Hindlimb muscle (tissue), 1 donor: ENCODE data around the gene LPO. TPM values are rescaled to one million over a fixed set of nuclear protein-coding genes. Genes with fewer than 3 reads are reported as not detected.

Experiments used
- DNase-seq: peaks from one replicate; pipeline ENCODE4 v3.0.0-alpha.2; 2013
- polyA plus RNA-seq: library from polyadenylated mRNA; unstranded; fragments of 120-200 nt; gene quantifications from one replicate; pipeline ENCODE4 v1.2.1, GENCODE V29; 2013; ENCODE audit not compliant: insufficient read length

LPO gene
- polyA plus RNA-seq: 0.22 TPM

GRCh38 chr17:58238147-58238634, at the start of gene LPO:
Gene LPO, plus strand, starts transcription at chr17:58238584. Its CDS starts 4,396 bp downstream, at chr17:58242980.
- DNase-seq: no peak

GRCh38 chr17:58189436-58190146, 48.8 kb upstream of the LPO start:
- DNase-seq: peak; percentile 26

DNA sequence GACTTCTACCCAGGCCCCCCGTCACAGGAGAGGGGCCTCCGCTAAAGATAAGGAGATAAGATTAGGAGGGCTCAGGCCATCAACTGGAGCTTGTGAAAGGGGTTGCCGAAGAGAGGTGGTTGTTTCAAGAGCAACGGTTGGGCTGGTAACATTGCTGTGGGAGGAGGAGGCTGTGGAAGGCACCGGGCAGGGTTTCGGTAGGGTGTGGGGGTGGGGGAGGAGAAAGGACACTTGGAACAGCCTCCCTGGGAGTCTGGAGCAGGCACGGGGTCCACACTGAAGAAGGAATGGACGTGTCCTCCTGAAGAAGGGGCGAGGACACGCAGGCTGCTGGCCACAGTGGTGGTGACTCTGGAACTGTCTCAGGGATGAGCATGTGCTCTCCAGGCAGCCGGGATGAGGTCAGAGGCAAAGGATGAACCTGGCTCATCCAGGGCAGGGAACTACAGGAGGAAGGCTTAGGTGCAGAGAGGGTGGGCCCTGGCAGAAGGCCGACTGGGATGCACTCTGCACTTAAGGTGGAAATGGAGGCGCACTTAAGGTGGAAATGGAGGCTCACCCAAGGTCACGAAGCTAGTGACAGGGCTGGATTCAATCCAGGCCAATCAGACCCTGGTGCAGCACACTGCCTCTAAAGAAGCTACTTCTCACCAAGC, 47.0 kb upstream of the LPO start:
- no peak for DNase-seq

DNA sequence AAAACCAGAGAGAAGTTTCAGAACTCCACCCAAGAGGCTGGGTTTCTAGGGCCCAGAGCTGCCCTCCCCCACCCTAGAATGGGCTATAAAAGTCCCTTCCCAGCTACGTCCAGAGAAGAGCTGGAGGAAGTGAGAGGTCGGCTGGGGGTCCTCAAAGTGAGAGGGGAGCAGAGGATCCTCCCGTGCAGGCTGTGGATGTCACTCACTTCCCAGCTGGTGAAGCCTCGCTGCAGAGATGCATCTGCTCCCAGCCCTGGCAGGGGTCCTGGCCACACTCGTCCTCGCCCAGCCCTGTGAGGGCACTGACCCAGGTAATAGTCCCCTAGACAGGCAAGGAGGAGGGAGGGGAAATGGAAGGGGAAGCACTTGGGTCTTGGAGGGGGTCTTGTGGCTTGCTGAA, 45.8 kb upstream of the LPO start, which contains the start of gene EPX:
EPX (plus strand) TSS at position 115 of the 400 bp plus-strand sequence; CDS start at position 236, 121 bp downstream.
- no peak for DNase-seq

DNA sequence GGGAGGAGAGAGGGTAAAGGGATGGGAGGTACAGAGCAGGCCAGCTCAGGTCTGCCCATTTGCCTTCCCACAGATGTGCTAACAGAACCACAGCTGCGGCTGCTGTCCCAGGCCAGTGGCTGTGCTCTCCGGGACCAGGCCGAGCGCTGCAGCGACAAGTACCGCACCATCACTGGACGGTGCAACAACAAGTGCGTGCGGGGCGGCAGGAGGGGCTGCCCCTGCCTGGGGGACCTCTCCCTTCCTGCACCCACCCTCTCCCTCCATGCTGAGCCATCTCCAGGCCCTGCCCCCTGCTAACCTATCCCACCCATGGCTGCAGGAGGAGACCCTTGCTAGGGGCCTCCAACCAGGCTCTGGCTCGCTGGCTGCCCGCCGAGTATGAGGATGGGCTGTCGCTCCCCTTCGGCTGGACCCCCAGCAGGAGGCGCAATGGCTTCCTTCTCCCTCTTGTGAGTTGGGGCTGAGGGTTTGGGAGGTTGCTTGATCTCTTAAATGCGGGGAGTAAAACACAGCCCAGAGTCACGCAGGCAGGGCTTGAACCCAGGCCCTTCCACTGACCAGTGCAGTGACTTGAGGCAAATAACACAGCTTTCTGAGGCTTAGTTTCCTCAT, 44.6 kb upstream of the LPO start:
- DNase-seq: no peak

- DNase-seq: no peak
These were observed 42.8 kb upstream of the LPO start for GRCh38 chr17:58195518-58196123.

DNA sequence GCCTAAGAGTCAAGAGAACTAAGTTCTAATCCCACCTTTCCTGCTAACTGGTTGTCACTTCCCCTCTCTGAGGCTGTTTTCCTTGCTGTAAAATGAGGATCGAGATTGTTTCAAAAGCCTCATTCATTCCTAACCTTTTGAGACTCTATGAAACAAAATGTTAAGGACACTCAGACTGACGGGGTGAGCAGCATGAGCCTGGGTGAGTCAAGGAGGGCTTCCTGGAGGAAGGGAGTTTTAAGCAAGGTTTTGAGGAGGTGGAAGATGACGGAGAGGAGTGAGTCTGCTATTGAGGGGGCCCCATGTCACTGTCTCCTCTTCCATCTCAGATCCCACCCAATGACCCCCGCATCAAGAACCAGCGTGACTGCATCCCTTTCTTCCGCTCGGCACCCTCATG, 41.8 kb upstream of the LPO start:
- DNase-seq: no peak

- no peak for DNase-seq
These were observed 38.3 kb upstream of the LPO start for GRCh38 chr17:58200024-58200633.

DNA sequence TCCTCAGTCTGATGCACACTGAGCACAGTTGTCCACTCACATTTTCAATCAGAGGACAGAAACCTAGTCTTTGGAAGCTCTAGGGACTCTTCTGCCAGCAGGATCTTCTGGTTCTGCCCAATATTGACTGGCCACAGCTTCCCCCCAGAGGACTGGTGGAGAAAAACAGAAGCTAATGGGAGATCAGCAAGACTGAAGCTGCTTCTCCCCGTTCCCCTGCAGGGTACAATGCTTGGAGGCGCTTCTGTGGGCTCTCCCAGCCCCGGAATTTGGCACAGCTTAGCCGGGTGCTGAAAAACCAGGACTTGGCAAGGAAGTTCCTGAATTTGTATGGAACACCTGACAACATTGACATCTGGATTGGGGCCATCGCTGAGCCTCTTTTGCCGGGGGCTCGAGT, 35.5 kb upstream of the LPO start:
- DNase-seq: no peak

GRCh38 chr17:58204796-58205195, 33.6 kb upstream of the LPO start:
- DNase-seq: no peak

- no peak for DNase-seq
These were observed 32.4 kb upstream of the LPO start for GRCh38 chr17:58205936-58206335.

GRCh38 chr17:58207451-58207850, 30.9 kb upstream of the LPO start:
- DNase-seq: no peak

GRCh38 chr17:58208344-58208743, 30.0 kb upstream of the LPO start:
- DNase-seq: no peak

GRCh38 chr17:58210922-58211321, 27.5 kb upstream of the LPO start:
- no peak for DNase-seq

DNA sequence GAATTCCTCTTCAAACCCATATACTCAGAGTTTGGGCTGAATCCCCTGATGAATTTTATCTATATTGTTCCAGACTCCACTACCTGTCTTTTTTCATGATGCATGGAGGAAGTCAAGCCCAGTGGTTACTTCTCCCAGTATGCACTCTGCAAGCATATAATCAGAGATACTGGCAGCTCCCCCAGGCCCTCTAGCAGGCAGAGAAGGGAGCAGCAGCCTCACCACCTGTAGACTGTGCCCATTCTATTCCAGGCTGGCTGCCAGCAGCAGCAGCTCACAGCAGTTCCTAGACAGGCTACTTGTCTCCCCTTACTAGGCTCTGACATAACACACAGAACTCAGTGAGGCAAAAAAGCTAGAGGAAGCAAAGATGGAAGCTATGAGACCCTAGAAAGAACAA, 22.7 kb upstream of the LPO start:
- DNase-seq: no peak

DNA sequence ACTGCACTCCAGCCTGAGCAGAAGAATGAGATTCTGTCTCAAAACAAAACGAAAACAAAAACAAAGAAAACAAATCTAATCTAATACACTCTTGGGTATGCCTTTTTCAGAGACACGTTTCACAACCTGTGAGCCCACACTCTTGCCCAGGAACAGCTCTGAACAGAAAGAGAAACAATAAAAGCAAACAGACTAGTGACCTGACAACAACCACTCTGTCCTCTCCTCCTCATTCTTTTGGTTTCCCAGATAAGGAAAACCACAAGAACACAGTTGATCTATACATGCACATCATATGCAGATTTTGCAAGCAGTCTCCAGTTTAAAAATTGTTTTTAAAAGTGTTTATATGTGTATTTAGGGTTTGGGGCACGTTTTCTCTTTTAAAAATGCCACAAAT, 20.6 kb upstream of the LPO start:
- DNase-seq: no peak

DNA sequence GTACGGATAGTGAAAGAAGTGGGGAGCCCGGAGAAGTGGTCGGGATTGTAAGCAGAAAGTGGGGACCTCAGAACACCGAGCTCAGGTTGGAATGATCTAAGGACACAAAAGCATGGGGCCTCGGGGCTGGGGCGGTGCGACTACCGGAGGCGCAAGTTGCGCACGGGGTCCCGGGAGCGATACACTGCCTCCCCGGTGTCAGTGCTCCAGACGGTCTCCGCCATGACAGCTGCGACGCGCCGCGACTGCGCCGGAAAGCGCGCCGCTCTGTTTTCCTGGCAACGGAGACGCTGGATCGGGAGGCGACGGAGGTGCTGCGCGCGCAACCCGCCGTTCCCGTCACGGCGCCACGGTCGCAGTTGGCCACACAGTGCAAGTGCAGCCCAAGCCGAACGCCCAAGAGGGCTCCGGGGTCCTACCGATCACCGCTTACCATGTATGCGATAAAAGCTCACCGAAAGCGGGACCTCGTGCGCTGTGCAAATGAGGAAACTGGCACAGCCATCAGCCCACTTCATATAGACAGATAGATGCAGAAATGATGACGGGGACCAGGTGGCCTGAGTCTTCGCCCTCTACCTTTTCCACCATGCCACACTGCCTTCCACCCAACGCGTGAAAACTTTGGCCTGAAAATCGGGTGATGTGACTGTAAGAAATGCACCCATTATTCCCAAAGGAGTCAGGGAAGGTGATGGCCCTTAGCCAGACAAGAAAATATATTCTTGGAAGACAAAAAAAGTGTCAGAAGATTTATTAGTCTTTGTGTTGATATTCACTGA, 19.2 kb upstream of the LPO start, which contains the start of gene MKS1:
MKS1 (minus strand) TSS at position 249 of the 782 bp plus-strand sequence; CDS start at position 224, 25 bp downstream.
- peak; percentile 96 for DNase-seq

DNA sequence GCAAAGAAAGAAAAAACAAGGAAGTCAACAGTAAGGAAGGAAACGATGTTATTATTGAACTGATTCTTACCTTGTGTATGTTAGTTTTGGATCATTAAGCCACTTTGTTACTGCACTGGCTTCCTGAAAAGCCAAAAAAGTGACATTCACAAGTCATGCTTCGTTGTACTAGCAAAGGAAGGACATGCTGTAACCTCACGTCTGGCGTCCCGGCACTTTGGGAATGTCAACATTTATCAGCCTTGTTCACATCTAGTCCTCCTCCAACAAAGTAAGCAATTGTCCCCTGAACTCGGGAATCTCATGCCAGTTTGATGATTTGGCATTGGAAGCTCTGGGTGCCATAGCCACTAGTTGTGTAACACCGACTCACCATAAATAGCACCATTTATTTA, 18.6 kb upstream of the LPO start:
- no peak for DNase-seq

DNA sequence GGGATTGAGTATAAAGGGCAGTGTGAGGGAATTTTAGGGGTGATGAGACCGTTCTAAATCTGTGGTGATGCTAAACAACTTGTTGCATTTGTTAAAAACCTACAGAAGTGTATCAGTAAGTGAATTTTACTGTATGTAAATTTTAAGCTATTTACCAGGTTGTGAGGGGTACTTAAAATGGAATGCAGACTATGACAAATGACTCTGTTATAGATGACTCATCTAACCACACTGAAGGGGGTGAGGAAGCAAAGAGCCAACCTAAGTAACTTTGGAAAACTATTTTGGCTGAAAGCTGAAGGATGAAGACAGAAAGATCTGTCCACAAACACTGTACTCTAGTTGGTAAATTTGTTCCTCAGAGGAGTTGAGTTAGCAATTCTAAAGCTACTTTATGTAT, 14.1 kb upstream of the LPO start:
- no peak for DNase-seq

- no peak for DNase-seq
These were observed 10.7 kb upstream of the LPO start for GRCh38 chr17:58227733-58228132.

DNA sequence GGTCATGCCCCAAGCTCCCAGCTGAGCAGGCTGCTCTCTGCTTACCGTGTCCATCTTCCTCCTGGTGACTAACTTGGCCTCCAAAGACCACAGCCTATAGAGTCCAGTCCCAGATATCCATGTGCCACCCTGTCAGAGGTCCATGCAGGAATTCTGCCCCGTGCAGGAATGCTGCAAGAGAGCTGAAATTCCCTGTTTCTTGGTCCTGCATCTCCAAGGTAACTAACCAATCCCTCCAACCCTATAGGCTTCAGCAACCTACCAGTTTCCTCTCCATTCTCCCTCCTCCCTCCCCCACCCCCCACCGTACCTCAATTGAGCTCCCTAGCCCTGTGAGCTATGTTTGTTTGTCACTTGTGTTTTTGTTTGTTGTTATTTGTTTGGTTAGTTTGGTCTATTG, 9.7 kb upstream of the LPO start:
- DNase-seq: no peak

DNA sequence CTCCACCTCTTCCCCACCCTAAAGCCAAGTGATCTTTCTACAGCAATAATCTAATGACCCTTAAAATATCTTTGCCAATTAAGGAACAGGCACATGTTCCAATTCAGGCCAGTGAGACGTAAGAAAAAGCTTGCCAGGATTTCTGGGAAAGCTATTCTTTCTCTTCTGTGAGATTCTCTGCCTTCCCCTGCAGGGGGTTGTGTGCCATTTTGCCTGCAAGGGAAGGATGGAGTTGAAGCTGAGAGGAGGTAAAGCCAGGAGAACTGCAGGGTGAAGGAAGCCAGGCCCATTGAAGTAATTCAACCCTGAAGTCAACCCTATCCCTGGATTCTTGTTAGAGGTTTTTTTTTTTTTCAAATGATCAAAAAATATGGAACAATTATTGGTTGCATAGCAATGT, 9.0 kb upstream of the LPO start:
- DNase-seq: no peak
